ENCODE measurements around the gene KRTAP13-2.

KRTAP13-2 gene

GRCh38 chr21:30391492-30392025 lies 19.5 kb upstream of the KRTAP13-2 start:
- Histone ChIP-seq H3K9ac (no peak overlapping the region), H3K4me3 (ENCODE audit: low read depth, low read length) (no peak overlapping the region), H3K9me3 (ENCODE audit: control insufficient read depth, low read length) (no peaks in the 10 kb centered on the region), H3K27me3 (ENCODE audit: control insufficient read depth, insufficient read depth, low read length) (no peaks in the 10 kb centered on the region), H3K4me2 (ENCODE audit: low read length) (no peak overlapping the region), H3K79me2 (no peaks in the 10 kb centered on the region), H3K36me3 (ENCODE audit: control insufficient read depth, insufficient read depth, low read length) (no peaks in the 10 kb centered on the region), H2AFZ (no peak overlapping the region), H3K27ac (no peak overlapping the region), H3K4me1 (no peaks in the 10 kb centered on the region)
- TF ChIP-seq, protein P1, sequence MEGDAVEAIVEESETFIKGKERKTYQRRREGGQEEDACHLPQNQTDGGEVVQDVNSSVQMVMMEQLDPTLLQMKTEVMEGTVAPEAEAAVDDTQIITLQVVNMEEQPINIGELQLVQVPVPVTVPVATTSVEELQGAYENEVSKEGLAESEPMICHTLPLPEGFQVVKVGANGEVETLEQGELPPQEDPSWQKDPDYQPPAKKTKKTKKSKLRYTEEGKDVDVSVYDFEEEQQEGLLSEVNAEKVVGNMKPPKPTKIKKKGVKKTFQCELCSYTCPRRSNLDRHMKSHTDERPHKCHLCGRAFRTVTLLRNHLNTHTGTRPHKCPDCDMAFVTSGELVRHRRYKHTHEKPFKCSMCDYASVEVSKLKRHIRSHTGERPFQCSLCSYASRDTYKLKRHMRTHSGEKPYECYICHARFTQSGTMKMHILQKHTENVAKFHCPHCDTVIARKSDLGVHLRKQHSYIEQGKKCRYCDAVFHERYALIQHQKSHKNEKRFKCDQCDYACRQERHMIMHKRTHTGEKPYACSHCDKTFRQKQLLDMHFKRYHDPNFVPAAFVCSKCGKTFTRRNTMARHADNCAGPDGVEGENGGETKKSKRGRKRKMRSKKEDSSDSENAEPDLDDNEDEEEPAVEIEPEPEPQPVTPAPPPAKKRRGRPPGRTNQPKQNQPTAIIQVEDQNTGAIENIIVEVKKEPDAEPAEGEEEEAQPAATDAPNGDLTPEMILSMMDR (IDR thresholded peaks at IDR 0.05), result no peak

DNA sequence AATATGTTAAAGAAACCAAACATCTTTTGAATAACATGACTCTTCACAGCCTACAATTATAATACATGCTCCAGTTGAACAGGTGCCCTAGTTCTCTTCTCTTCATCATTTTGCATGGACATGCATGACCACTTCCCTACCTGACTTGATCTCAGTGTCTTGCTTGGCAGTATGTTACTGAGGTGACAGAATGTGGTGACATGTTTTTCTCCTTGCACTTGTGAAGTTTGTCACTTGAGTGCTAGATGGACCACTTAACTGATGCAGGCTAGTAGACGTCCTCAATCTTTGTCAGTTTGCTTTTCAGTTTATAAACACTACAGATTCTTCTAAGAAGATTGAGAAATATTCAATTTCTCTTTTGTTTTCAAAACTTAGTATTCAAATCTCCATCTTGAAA lies 10.1 kb upstream of the KRTAP13-2 start:
- H3K9me3 ChIP-seq (ENCODE audit: control insufficient read depth, low read length), result no peaks in the 10 kb centered on the region
- H3K9ac ChIP-seq, result no peak overlapping the region
- H2AFZ ChIP-seq, result no peak overlapping the region
- H3K4me2 ChIP-seq (ENCODE audit: low read length), result no peak overlapping the region
- H3K27ac ChIP-seq, result no peak overlapping the region
- H3K4me1 ChIP-seq, result no peaks in the 10 kb centered on the region
- H3K79me2 ChIP-seq, result no peaks in the 10 kb centered on the region
- no peaks in the 10 kb centered on the region for H3K27me3 ChIP-seq (ENCODE audit: control insufficient read depth, insufficient read depth, low read length)
- H3K4me3 ChIP-seq (ENCODE audit: low read depth, low read length), result no peak overlapping the region
- no peaks in the 10 kb centered on the region for H3K36me3 ChIP-seq (ENCODE audit: control insufficient read depth, insufficient read depth, low read length)
- TF ChIP-seq, protein P1 (IDR thresholded peaks at IDR 0.05), result no peak

DNA sequence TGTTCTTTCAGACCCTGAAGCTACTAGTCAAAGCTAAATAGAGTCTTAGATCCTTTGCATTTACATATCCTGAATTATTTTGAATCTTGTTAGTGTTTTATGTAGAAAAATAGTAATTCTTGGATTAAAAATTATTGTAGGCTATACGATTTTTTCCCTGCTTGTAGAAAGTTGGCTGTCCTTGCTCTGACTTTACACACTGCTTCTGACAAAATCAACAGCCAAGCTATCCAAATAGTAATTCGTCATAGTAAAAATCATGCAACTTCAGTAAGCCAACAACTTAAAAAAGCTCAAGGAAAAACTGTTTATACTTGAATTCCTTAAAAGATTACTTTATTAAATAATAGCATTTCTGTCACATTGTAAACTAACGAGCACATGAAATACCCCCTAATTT lies 16.2 kb downstream of the KRTAP13-2 start:
- Histone ChIP-seq H3K9me3 (ENCODE audit: control insufficient read depth, low read length) (no peaks in the 10 kb centered on the region), H3K4me1 (no peaks in the 10 kb centered on the region), H3K9ac (no peak overlapping the region), H3K36me3 (ENCODE audit: control insufficient read depth, insufficient read depth, low read length) (no peaks in the 10 kb centered on the region), H3K79me2 (no peaks in the 10 kb centered on the region), H3K27ac (no peak overlapping the region), H3K27me3 (ENCODE audit: control insufficient read depth, insufficient read depth, low read length) (no peaks in the 10 kb centered on the region), H2AFZ (no peak overlapping the region), H3K4me3 (ENCODE audit: low read depth, low read length) (no peak overlapping the region), H3K4me2 (ENCODE audit: low read length) (no peak overlapping the region)
- TF ChIP-seq, protein P1 (IDR thresholded peaks at IDR 0.05), result no peak

GRCh38 chr21:30354308-30355005 lies 17.6 kb downstream of the KRTAP13-2 start:
- Histone ChIP-seq H3K4me2 (ENCODE audit: low read length) (no peak overlapping the region), H2AFZ (no peak overlapping the region), H3K79me2 (no peaks in the 10 kb centered on the region), H3K27ac (no peak overlapping the region), H3K9ac (no peak overlapping the region), H3K4me3 (ENCODE audit: low read depth, low read length) (no peak overlapping the region), H3K9me3 (ENCODE audit: control insufficient read depth, low read length) (no peaks in the 10 kb centered on the region), H3K27me3 (ENCODE audit: control insufficient read depth, insufficient read depth, low read length) (no peaks in the 10 kb centered on the region), H3K4me1 (no peaks in the 10 kb centered on the region), H3K36me3 (ENCODE audit: control insufficient read depth, insufficient read depth, low read length) (no peaks in the 10 kb centered on the region)
- TF ChIP-seq, protein P1 (IDR thresholded peaks at IDR 0.05), result no peak

DNA sequence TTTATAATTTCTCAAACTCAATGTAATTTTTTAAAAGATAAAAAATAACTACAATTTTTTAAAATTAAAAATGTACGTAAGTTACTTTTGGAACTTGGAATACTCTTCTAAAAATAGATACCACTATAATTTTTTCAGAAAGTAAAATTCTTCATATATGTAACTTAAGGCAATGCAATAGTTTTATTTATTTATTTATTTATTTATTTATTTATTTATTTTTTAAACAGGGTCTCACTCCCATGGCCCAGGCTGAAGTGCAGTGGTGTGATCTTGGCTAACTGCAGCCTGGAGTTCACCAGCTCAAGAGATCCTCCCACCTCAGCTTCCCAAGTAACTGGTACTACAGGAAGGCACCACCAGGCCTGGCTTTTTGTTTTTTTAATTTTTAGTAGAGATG lies 20.5 kb downstream of the KRTAP13-2 start:
- Histone ChIP-seq H3K9ac (no peak overlapping the region), H3K27ac (no peak overlapping the region), H2AFZ (no peak overlapping the region), H3K36me3 (ENCODE audit: control insufficient read depth, insufficient read depth, low read length) (no peaks in the 10 kb centered on the region), H3K4me3 (ENCODE audit: low read depth, low read length) (no peak overlapping the region), H3K27me3 (ENCODE audit: control insufficient read depth, insufficient read depth, low read length) (no peaks in the 10 kb centered on the region), H3K4me2 (ENCODE audit: low read length) (no peak overlapping the region), H3K79me2 (no peaks in the 10 kb centered on the region), H3K9me3 (ENCODE audit: control insufficient read depth, low read length) (no peaks in the 10 kb centered on the region), H3K4me1 (no peaks in the 10 kb centered on the region)
- TF ChIP-seq, protein P1 (IDR thresholded peaks at IDR 0.05), result no peak

All from parathyroid adenoma (tissue), 2 donors.